Measurements from ENCODE around the gene CIB1.

Gene CIB1

GRCh38 chr15:90214553-90215196 is 19.1 kb downstream of the CIB1 start:
- no peak for DNase-seq (ENCODE audit: low spot score)

GRCh38 chr15:90213818-90214204 is 19.9 kb downstream of the CIB1 start:
- DNase-seq (ENCODE audit: low spot score) = no peak

DNA sequence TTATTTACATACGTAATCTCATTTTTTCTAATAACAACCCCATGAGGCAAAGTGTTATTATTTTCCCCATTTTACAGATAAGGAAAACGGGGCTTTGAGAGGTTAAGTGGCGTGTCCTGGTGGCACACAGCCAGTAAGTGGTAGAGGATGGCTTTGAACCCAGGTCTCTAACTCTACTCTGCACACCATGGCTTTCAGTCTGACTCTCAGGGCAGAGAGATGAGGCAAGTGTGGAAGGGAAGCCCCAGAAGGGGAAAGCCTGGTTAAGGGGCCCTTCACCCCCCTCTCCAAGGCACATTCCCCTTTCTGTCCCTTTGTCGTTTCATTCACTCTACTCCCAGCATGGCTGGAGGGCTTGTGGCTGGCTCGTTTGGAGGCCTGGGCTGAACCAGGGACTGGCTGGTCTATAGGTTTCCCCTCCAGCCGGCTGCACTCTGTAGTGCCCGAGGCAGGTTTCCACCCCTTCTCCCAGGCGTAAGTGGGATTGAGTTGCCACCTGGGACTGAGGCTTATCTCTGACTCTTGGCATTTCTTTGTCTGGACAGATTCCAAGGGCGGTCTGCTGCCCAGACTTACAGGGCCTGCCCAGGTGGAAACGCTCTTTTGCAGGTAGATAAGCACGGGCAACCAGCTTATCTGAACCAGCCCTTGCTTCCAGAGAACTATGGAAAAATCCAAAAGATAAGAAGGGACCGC is 20.5 kb downstream of the CIB1 start:
- no peak for DNase-seq (ENCODE audit: low spot score)

DNA sequence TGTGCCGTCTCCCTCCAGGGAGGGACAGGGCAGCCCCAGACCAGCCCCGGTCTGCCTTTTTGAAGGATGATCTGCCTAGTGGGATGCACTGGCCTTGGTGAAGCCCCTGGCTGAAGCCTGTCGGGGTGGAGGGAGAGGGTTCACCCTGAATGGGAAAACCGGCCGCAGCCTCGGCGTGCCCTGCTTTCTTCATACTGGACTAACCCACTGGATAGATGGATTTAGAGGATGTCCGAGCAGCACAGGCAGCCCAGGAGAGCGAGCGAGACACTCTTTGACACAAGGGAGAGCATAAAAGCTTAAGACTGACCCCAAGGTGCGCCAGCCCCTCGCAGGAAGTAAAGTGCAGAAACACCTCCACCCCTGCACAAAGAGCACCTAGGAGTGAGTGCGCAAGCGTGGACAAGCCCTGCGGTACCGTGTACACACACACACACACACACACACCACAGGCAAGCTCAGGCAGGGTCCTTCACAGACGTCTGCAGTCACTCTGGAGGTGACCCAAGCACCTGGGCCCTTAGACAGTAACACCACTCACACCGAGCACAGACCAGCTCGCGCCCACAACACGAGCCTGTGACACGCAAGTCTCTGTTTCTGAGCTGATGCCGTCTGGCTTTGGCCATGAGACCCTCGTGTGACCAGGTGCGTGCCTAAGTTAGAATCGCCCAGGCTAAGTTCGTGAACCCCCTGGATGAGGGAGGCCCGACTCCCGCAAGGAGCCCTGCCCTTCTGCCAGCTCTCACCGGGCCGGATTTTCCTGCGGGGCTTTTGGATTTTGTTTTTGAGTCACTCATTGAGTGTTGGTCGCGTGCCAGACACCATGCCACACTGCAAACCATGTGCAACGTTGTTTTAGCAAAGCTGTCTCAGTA is 21.3 kb downstream of the CIB1 start:
- no peak for DNase-seq (ENCODE audit: low spot score)

GRCh38 chr15:90211440-90212143 is 22.1 kb downstream of the CIB1 start:
- DNase-seq (ENCODE audit: low spot score) = no peak

GRCh38 chr15:90211009-90211408 is 22.7 kb downstream of the CIB1 start:
- DNase-seq (ENCODE audit: low spot score) = no peak

GRCh38 chr15:90210593-90210992 is 23.1 kb downstream of the CIB1 start:
- DNase-seq (ENCODE audit: low spot score) = no peak

- DNase-seq (ENCODE audit: low spot score) = no peak
Measured at GRCh38 chr15:90209591-90209990, 24.1 kb downstream of the CIB1 start.

- no peak for DNase-seq (ENCODE audit: low spot score)
Measured at GRCh38 chr15:90208356-90208755, 25.4 kb downstream of the CIB1 start.

- DNase-seq (ENCODE audit: low spot score) = no peak
Measured at GRCh38 chr15:90207252-90207651, 26.5 kb downstream of the CIB1 start.

- no peak for DNase-seq (ENCODE audit: low spot score)
Measured at GRCh38 chr15:90205886-90206285, 27.9 kb downstream of the CIB1 start.

DNA sequence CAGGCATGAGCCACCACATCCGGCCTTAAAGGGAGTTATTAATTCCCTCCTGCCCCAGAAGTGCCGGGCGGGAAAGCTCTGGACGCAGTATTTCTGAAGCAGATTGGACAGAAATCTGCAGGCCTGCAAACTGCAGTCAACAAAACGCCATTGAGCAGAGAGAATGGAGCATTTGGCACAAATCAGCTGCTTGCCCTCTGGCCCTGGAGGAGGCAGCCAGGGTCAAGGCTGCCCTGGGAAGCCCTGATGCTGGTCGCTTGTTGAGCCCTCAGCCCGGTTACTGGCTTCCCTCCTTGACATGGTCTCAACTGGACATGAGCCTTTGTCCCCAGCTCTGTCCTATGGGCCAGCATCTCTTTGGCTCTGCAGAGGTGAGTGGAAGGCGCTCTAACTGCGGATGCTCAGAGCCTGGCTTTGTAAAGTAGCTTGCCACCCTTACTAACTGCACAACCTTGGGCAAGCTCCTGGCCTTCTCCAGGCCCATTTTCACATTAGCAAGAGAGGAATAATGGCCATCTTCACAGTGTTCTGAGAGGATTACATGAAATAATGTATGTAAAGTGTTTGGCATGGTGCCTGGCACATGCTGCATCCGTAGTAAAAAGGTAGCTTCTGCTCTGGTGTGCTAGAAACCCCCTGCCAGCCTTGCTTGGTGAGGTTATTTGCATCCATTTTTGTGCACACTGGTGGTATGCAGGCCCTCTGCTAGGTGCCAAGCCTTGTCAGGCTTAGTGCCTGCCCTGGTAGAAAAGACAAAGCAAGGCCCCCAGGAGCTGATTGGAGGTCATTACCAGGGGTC is 28.5 kb downstream of the CIB1 start:
- DNase-seq (ENCODE audit: low spot score) = no peak

GRCh38 chr15:90203922-90204321 is 29.8 kb downstream of the CIB1 start:
- DNase-seq (ENCODE audit: low spot score) = no peak

- DNase-seq (ENCODE audit: low spot score) = no peak
Measured at GRCh38 chr15:90203473-90203872, 30.3 kb downstream of the CIB1 start.

DNA sequence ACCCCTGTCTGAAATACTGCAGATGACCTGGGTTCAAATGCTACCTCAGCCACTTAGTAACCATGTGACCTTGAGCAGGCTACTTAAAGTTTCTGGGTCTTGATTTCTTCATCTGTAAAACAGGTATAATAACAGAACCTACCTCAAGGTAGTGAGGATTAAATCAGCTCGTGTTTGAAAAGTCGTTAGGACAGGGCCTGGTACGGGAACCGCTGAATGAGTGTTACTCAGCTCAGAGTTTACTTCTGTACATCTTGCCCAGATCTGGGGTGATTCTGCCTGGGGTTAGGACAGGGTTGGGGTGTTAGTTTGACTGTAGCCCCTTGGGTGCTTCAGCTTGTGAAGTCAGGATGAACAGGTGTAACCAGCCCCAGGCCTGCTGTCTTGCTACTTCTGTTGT is 30.8 kb downstream of the CIB1 start:
- no peak for DNase-seq (ENCODE audit: low spot score)

- DNase-seq (ENCODE audit: low spot score) = no peak
Measured at GRCh38 chr15:90201944-90202375, 31.8 kb downstream of the CIB1 start.

DNA sequence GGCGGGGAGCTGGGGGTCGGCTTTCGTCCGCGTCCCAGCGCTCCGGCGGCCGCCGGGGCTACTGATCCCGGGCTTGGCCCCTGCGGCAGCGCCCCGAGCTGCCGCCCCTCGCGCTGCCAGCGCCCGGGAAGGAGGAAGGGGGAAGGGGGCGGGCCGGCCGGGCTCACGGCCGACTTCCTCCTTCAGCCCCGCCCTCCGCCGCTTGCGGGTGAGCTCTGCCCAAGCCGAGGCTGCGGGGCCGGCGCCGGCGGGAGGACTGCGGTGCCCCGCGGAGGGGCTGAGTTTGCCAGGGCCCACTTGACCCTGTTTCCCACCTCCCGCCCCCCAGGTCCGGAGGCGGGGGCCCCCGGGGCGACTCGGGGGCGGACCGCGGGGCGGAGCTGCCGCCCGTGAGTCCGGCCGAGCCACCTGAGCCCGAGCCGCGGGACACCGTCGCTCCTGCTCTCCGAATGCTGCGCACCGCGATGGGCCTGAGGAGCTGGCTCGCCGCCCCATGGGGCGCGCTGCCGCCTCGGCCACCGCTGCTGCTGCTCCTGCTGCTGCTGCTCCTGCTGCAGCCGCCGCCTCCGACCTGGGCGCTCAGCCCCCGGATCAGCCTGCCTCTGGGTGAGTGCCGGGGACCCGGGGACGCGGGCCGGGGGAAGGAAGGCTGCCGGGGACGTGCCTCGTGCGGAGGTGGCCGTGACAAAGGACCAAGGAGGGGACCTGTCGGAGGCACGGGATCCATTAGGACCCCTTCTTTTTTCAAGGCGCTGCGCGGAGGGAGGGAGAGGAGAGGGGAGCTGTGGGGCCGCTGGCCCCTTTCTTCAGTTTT is 32.4 kb downstream of the CIB1 start, which contains the start of gene SEMA4B:
Gene SEMA4B, plus strand, starts transcription at position 201 of the 814 bp plus-strand sequence. Its CDS starts 249 bp downstream, at position 450.
- peak; percentile 89 for DNase-seq (ENCODE audit: low spot score)

GRCh38 chr15:90200534-90201129 is 33.1 kb downstream of the CIB1 start:
- DNase-seq (ENCODE audit: low spot score) = no peak

DNA sequence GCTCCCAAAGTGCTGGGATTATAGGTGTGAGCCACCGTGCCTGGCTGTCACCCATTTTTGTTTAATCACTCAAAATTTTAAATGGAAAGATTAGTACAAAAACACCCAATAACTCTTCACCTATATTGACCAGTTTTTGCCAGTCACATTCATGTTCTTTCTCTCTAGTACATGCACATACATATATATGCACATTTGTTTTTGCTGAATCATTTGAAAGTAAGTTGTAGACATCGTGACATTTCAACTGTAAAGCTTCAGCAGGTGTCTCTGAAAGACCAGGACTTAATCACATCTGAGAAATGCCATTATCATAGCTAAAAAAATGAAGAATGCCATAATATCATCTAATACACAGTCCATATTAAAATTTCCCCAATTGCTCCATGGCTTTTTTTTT is 39.1 kb downstream of the CIB1 start:
- DNase-seq (ENCODE audit: low spot score) = no peak

Data from ecto neural progenitor cell (in vitro differentiated cells).